ENCODE data around the gene TGM3.

DNA sequence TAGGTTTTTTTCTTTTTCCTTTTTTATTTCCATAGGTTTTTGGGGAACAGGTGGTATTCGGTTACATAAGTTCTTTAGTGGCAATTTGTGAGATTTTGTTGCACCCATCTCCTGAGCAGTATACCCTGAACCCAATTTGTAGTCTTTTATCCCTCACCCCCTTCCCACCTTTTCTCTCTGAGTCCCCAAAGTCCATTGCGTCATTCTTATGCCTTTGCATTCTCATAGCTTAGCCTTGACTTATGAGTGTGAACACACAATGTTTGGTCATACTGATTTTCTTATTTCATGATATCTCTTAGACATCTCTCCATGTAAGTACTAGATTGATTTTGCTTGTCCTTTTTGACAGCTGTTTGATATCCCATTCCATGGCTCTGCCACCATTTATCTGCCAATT lies 27.2 kb downstream of the TGM3 start:
- TF ChIP-seq, protein P1, sequence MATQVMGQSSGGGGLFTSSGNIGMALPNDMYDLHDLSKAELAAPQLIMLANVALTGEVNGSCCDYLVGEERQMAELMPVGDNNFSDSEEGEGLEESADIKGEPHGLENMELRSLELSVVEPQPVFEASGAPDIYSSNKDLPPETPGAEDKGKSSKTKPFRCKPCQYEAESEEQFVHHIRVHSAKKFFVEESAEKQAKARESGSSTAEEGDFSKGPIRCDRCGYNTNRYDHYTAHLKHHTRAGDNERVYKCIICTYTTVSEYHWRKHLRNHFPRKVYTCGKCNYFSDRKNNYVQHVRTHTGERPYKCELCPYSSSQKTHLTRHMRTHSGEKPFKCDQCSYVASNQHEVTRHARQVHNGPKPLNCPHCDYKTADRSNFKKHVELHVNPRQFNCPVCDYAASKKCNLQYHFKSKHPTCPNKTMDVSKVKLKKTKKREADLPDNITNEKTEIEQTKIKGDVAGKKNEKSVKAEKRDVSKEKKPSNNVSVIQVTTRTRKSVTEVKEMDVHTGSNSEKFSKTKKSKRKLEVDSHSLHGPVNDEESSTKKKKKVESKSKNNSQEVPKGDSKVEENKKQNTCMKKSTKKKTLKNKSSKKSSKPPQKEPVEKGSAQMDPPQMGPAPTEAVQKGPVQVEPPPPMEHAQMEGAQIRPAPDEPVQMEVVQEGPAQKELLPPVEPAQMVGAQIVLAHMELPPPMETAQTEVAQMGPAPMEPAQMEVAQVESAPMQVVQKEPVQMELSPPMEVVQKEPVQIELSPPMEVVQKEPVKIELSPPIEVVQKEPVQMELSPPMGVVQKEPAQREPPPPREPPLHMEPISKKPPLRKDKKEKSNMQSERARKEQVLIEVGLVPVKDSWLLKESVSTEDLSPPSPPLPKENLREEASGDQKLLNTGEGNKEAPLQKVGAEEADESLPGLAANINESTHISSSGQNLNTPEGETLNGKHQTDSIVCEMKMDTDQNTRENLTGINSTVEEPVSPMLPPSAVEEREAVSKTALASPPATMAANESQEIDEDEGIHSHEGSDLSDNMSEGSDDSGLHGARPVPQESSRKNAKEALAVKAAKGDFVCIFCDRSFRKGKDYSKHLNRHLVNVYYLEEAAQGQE (IDR thresholded peaks at IDR 0.05; ENCODE audit: insufficient replicate concordance, low read depth) = no peak
- TF ChIP-seq, protein P2, sequence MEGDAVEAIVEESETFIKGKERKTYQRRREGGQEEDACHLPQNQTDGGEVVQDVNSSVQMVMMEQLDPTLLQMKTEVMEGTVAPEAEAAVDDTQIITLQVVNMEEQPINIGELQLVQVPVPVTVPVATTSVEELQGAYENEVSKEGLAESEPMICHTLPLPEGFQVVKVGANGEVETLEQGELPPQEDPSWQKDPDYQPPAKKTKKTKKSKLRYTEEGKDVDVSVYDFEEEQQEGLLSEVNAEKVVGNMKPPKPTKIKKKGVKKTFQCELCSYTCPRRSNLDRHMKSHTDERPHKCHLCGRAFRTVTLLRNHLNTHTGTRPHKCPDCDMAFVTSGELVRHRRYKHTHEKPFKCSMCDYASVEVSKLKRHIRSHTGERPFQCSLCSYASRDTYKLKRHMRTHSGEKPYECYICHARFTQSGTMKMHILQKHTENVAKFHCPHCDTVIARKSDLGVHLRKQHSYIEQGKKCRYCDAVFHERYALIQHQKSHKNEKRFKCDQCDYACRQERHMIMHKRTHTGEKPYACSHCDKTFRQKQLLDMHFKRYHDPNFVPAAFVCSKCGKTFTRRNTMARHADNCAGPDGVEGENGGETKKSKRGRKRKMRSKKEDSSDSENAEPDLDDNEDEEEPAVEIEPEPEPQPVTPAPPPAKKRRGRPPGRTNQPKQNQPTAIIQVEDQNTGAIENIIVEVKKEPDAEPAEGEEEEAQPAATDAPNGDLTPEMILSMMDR (IDR thresholded peaks at IDR 0.05; ENCODE audit: insufficient read depth, low read length) = no peak
- TF ChIP-seq SPI1 (IDR thresholded peaks at IDR 0.05; ENCODE audit: borderline replicate concordance, low read depth) (no peak), POLR2AphosphoS5 (IDR thresholded peaks at IDR 0.05; ENCODE audit: low read depth) (no peak), GABPA (IDR thresholded peaks at IDR 0.05; ENCODE audit: low read depth) (no peak)
